ENCODE data around the gene AMPD2. TPM values are rescaled to one million over a fixed set of nuclear protein-coding genes. Genes with fewer than 3 reads are reported as not detected.
A peak's percentile ranks its signal among the peaks of the same experiment; 100 is the strongest.

The AMPD2 gene
- total RNA-seq, 1 experiment from 2014 or later = 69.9 TPM

- Histone ChIP-seq H3K9me2 (ENCODE audit: insufficient read depth) (no peaks in the 10 kb centered on the region), H3K4me3 (replicated peaks in 1 of 2; ENCODE audit: low read depth in 1 of 2, low read length in 2 of 2) (no peak overlapping the region), H3K27me3 (ENCODE audit: insufficient read depth, low read length) (no peaks in the 10 kb centered on the region), H3K9ac (ENCODE audit: low read length) (no peak overlapping the region), H3K4me2 (ENCODE audit: low read length) (no peak overlapping the region), H2AFZ (ENCODE audit: low read depth, low read length, poor library complexity, severe bottlenecking) (no peak overlapping the region), H3K9me3 (ENCODE audit: control insufficient read depth in 1 of 2, insufficient read depth in 1 of 2, low read depth in 1 of 2, low read length in 2 of 2) (no peaks in the 10 kb centered on the region), H3K79me2 (ENCODE audit: insufficient read depth, low read length) (no peaks in the 10 kb centered on the region; the same call in 1 of the 2 replicates), H4K20me1 (ENCODE audit: insufficient read depth) (no peaks in the 10 kb centered on the region), H3K27ac (ENCODE audit: low read depth, low read length) (no peak overlapping the region), H3K4me1 (ENCODE audit: control insufficient read depth in 1 of 2, insufficient read depth in 2 of 2, low read length in 2 of 2) (peaks cover 0 to 9% of the 10 kb centered on the region in 2 experiments; a peak in 1 of 4 replicates), H3K36me3 (ENCODE audit: control insufficient read depth in 1 of 2, insufficient read depth in 2 of 2, low read length in 2 of 2) (peaks cover 6 to 20% of the 10 kb centered on the region in 2 experiments; a peak in 3 of 4 replicates)
- POLR2A ChIA-PET = interaction anchor here (0.8 kb wide), 2 partner anchors 82 to 84 kb away, joined by 3 to 5 read pairs; no protein-coding TSS in a partner anchor
- BruUV-seq (replicated peaks) = no TSS peak
- no peak for TF ChIP-seq SRF (IDR thresholded peaks at IDR 0.05; ENCODE audit: low read depth)
- TF ChIP-seq CTCF (IDR thresholded peaks at IDR 0.05 in 2 of 3, conservative IDR thresholded peaks at IDR 0.05 in 1 of 3; ENCODE audit: borderline replicate concordance in 1 of 3, insufficient read depth in 1 of 3, low read depth in 2 of 3, low read length in 2 of 3) = peak in 1 of 3 experiments; percentile 9; a peak in 1 of 6 replicates
- CTCF ChIA-PET = interaction anchor here (0.6 to 4.1 kb wide), 12 partner anchors 10 to 614 kb away, joined by 3 to 35 read pairs (median 7); partner anchors contain the start of genes AHCYL1, AMPD2, GNAI3 and GNAT2
- peak; percentile 28 for ATAC-seq
- DNase-seq (ENCODE audit: low read depth, low spot score) = no peak
- intact Hi-C loops (cut with micrococcal nuclease) = loop anchor here (1.0 kb wide), 1 partner anchor 84 kb away; no protein-coding TSS in a partner anchor
- RAD21 ChIA-PET (ENCODE audit: low non-redundant PET in 1 of 2, low total read pairs in 2 of 2, uncharacterized antibody in 2 of 2, unreplicated experiment in 2 of 2) = interaction anchor here (0.6 to 1.3 kb wide), 4 partner anchors 10 to 89 kb away, joined by 3 to 8 read pairs (median 6); no protein-coding TSS in a partner anchor
Observed at GRCh38 chr1:109630081-109630897, 10.7 kb downstream of the AMPD2 start.
